Adrenal gland (tissue), 5 donors: Measurements from ENCODE around the gene GOLT1B.

Source experiments
- CTCF ChIP-seq, 6 experiments: fragments of 450-650 bp in 4 of 6; fragments of 200-600 bp in 2 of 6; sonication (generic) in 1 of 6; IDR thresholded peaks; 1 replicate in 5 of 6; 2 replicates in 1 of 6; pipeline versions ENCODE4 v1.5.1 to v1.8.0; 2016 to 2021; ENCODE audit warnings: antibody characterized with exemption in 6 of 6, mild to moderate bottlenecking in 2 of 6, moderate library complexity in 1 of 6
- POLR2A ChIP-seq, 2 donors: fragments of 450-650 bp; IDR thresholded peaks; one replicate each; pipeline ENCODE4 v1.6.1; 2017; ENCODE audit warnings: antibody characterized with exemption in 2 of 2, mild to moderate bottlenecking in 2 of 2, moderate library complexity in 1 of 2
- donor health status: DM: no; HTN: no; CAD: no.

- TF ChIP-seq CTCF (IDR thresholded peaks at IDR 0.05) (no peak), POLR2A (IDR thresholded peaks at IDR 0.05) (no peak)
These were observed 21.6 kb downstream of the GOLT1B start for GRCh38 chr12:21523148-21523547.
